Right lung (tissue), 5 donors: ENCODE measurements around the gene EFCAB6. TPM values are rescaled to one million over a fixed set of nuclear protein-coding genes. Genes with fewer than 3 reads are reported as not detected.

Source experiments
- DNase-seq, 2 donors: peaks; one replicate each; pipeline ENCODE4 v3.0.0-alpha.2; 2013
- polyA plus RNA-seq, 5 donors: library from polyadenylated mRNA; unstranded; fragments of 120-200 nt; gene quantifications; one replicate each; pipeline versions ENCODE4 v1.2.1 to v1.2.3, GENCODE V29; 2013; ENCODE audit warnings: inconsistent platforms in 1 of 5, low replicate concordance in 1 of 5; ENCODE audit not compliant: insufficient read length in 5 of 5, insufficient read depth in 1 of 5

Gene EFCAB6
- polyA plus RNA-seq, 5 donors: 3.4 to 5.9 (median 3.9) TPM

GRCh38 chr22:43583501-43583900 lies 228.6 kb downstream of the EFCAB6 start:
- DNase-seq: no peak

GRCh38 chr22:43582394-43582793 lies 229.7 kb downstream of the EFCAB6 start:
- DNase-seq: no peak

GRCh38 chr22:43580271-43580750 lies 231.8 kb downstream of the EFCAB6 start:
- DNase-seq: no peak

GRCh38 chr22:43574738-43575137 lies 237.4 kb downstream of the EFCAB6 start:
- DNase-seq: no peak

GRCh38 chr22:43572710-43573109 lies 239.4 kb downstream of the EFCAB6 start:
- no peak for DNase-seq

- DNase-seq: no peak
These were observed 240.9 kb downstream of the EFCAB6 start for GRCh38 chr22:43571181-43571580.

GRCh38 chr22:43570531-43571165 lies 241.5 kb downstream of the EFCAB6 start:
- no peak for DNase-seq

- peak in 1 of 2 donors; percentile 22 for DNase-seq
These were observed 243.0 kb downstream of the EFCAB6 start for GRCh38 chr22:43569111-43569510.

GRCh38 chr22:43567691-43568324 lies 244.3 kb downstream of the EFCAB6 start:
- no peak for DNase-seq

GRCh38 chr22:43566561-43567332 lies 245.4 kb downstream of the EFCAB6 start:
- DNase-seq: no peak

- no peak for DNase-seq
These were observed 246.1 kb downstream of the EFCAB6 start for GRCh38 chr22:43566021-43566420.

- no peak for DNase-seq
These were observed 247.2 kb downstream of the EFCAB6 start for GRCh38 chr22:43564859-43565258.

- no peak for DNase-seq
These were observed 248.5 kb downstream of the EFCAB6 start for GRCh38 chr22:43563571-43563970.

- DNase-seq: no peak
These were observed 249.3 kb downstream of the EFCAB6 start for GRCh38 chr22:43562843-43563242.

GRCh38 chr22:43561415-43562178 lies 250.5 kb downstream of the EFCAB6 start:
- DNase-seq: no peak

- DNase-seq: no peak
These were observed 251.5 kb downstream of the EFCAB6 start for GRCh38 chr22:43560651-43561050.

GRCh38 chr22:43555561-43556515 lies 256.3 kb downstream of the EFCAB6 start:
- no peak for DNase-seq

- no peak for DNase-seq
These were observed 257.3 kb downstream of the EFCAB6 start for GRCh38 chr22:43554694-43555365.

- no peak for DNase-seq
These were observed 257.9 kb downstream of the EFCAB6 start for GRCh38 chr22:43554259-43554636.
